ENCODE measurements around the gene CENPT. TPM values are rescaled to one million over a fixed set of nuclear protein-coding genes. Genes with fewer than 3 reads are reported as not detected.
A peak's percentile ranks its signal among the peaks of the same experiment; 100 is the strongest.
"Not testable (repeated sequence)": the region's sequence is repeated elsewhere in the genome, so short reads cannot be mapped to it uniquely, and the experiment has no call there.

Gene CENPT
- total RNA-seq, 1 experiment from 2014 or later, result 12.0 TPM

DNA sequence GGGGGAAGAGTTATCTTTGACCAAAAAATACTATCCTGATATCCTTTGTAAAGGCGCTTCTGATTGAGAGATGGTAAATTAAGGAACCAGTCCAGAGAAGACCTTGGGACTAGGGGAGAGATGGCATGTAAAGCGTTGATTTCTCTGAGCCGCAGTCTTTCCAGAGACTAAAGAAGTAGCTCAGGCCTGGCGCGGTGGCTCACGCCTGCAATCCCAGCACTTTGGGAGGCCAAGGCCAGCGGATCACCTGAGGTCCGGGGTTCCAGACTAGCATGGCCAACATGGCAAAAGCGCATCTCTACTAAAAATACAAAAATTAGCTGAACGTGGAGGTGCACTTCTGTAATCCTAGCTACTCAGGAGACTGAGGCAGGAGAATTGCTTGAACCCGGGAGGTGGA, 625 bp upstream of the CENPT start:
- DNase-seq (ENCODE audit: low spot score), result no peak

DNA sequence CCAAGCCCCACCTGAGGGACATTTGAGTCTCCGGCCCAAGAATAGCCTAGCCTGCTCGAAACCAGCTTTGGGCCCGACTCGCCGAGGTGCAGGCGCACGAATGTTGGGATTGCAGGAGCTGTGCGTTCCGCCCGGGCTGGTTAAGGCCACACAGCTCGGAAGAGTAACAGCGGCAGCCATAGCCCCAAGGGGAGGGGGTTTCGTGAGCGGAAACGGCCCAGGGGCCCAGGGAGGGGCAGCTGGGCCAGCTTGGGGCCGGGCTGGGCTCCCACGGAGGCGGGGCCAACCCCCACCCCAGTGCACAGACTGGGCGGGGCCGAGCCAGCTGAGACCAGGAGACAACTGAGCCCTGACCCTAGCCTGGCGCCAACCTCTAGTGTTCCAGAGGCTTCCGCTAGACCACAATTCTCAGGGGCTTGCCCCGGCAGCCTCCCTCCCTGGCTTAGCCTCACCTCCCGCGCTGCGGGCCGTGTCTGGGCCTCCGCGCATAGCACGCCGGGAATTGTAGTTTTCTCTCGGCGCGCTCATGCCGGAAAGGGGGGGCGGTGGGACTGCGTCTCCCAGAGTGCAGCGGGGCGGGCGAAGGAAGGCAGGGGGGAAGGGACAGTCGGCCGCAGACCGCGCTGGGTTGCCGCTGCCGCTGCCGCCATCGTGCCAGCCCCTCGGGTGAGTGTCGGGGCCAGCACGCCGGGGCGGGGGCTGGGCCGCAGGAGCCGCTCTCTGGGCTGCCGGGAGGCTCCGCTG, 1.0 kb downstream of the CENPT start, which contains the start of gene NUTF2:
Gene NUTF2, plus strand, starts transcription at position 614 of the 744 bp plus-strand sequence. CDS start 18,198 bp downstream, outside the sequence.
- peak; percentile 92 for DNase-seq (ENCODE audit: low spot score)

DNA sequence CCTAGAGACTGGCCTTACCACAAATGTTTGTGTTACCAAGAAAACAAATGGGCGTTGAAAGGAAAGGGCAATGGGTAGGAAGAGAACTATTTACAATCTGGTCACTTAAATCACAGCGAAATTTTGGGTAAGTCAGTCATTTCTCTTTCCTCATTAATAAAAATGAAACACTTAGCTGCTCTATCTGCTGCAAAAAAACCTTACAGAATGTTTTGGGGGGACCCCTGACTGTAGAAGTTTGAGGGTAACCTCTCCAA, 1.5 kb downstream of the CENPT start:
- no peak for DNase-seq (ENCODE audit: low spot score)

DNA sequence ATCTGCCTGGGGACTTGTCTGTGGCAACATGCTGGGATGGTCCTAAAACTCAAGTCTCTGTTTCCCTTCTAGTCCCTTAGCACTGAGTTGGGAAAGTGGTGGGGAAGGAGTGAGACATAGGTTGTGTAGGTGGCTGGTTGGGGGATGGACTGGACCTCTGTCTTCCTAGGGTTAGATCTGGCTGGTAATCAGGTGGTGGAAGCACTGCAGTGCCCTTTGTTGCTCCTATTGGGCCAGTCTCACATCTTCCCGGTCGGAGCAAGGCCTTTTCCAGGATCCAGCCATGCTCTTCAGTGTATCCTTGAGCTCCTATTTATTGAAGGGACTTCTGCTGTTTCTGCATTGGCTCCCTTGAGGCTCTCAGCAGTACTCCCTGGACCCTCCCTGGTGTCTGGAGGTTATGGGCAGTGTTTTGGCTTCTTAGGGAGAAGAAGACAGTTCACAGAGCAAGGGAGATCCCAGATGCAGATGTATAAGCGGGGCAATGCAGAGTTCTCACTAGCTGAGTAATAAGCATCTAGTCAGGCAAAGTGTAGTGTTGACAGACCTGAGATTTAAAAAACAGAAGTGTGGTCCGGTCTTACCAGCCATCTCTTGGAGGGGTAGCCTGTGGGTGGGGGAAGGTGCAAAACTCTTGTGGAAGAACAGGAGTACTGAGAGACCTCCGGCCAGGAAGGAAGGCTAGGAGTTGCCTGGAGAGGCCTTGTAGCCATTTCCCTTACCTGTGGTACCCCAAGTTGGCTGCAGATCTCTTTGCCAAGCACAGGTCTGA, 2.0 kb downstream of the CENPT start:
- no peak for DNase-seq (ENCODE audit: low spot score)

DNA sequence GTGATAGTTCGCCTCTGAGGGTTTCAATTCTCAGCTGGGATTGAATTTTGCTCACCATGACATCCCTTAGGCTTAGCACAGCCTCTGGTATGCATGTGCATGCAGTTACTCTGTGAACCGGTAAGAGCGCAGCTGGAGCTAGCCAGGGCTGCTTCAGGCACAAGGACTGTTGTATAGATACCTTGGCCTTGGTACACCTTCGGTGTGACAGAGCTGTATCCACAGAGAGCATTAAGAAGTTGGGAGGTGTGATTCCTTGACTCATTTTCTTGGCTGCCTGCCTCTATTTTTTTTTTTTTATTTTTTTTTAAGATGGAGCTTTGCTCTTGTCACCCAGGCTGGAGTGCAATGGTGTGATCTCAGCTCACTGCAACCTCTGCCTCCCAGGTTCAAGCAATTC, 3.0 kb downstream of the CENPT start:
- DNase-seq (ENCODE audit: low spot score), result no peak

DNA sequence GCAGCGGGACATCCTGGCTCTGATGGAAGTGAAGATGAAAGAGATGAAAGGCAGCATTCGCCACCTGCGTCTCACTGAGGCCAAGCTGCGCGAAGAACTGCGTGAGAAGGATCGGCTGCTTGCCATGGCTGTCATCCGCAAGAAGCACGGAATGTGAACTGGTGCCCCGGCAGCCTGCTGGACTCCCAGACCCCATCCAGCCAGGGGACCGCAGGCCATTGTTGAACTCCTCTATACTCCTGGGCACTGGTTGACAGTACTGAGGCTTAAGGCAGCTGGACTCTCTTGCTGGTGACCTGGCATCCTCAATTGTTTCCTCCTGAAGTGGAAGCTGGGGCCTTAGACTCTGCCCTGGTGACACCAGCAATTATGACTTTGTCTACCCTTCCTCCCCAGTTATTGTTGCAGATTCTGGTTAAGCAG, 4.1 kb downstream of the CENPT start:
- DNase-seq (ENCODE audit: low spot score), result no peak

DNA sequence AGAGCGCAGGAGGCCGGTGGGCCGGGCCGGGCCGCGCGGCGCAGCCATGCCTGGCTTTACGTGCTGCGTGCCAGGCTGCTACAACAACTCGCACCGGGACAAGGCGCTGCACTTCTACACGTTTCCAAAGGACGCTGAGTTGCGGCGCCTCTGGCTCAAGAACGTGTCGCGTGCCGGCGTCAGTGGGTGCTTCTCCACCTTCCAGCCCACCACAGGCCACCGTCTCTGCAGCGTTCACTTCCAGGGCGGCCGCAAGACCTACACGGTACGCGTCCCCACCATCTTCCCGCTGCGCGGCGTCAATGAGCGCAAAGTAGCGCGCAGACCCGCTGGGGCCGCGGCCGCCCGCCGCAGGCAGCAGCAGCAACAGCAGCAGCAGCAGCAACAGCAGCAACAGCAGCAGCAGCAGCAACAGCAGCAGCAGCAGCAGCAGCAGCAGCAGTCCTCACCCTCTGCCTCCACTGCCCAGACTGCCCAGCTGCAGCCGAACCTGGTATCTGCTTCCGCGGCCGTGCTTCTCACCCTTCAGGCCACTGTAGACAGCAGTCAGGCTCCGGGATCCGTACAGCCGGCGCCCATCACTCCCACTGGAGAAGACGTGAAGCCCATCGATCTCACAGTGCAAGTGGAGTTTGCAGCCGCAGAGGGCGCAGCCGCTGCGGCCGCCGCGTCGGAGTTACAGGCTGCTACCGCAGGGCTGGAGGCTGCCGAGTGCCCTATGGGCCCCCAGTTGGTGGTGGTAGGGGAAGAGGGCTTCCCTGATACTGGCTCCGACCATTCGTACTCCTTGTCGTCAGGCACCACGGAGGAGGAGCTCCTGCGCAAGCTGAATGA, 4.8 kb downstream of the CENPT start:
- DNase-seq (ENCODE audit: low spot score), result no peak

DNA sequence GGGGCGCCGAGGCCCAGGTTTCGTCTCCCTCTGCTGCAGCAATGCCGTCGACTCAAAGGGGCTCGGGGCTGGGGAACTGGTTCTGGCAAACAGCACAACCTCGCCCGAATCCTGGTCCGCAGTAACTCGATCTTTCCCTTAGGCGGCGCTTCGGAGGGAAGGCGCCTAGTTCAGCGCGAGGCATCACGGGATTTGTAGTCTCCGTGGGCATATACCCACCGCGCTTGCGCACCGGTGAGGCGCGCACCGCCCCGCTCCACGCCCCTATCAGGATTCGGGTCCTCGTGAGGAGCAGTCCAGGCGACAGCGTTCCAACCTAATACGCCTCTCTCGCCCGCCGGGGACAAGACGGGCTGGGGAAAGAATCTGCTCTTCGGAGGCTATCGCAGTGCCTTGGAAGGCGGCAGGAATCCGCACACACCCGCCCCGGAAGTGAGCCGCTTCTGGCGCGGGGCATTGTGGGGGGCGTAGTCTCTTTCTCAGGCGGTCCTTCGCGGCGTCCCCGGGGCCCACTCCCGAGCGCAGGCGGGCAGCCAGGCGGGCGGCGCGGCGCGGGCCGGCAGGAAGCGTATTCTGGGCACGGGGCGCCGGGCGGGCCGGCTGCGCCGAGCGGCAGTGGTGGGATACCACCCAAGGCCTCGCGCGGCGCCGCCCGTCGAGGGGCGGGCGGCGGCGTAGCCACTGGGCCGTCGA, 5.5 kb downstream of the CENPT start, which contains the start of gene THAP11:
Gene THAP11, plus strand, starts transcription at position 505 of the 693 bp plus-strand sequence. CDS start 235 bp downstream, outside the sequence.
- DNase-seq (ENCODE audit: low spot score), result peak; percentile 93

DNA sequence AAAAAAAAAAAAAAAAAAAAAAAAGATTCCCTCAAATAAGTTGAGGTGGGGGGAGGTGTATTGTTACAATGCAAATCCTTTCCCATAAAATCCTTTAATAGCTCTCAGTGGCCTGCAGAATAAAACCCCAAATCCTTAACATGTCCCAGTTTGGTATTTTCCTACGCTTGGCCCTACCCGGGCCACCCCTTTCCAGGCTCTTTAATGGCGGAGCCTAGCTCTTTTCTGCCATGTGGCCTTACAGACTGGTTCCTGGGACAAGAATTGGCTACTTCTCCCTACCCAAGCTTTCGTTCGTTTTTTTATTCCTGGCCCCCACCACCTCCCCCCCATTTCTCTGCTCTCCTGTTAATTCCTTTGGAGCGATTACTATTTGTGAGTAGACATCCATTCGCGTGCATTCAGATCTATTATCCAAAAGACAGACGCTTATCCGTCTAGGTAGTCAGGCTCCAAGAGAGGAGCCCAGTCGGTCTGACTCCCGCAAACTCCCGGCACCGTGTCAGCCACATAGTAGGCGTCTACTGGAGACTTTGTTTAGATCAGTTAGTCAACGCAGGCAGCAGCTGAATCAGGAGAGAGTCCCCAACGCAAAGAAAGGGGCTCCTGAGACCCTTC, 6.2 kb downstream of the CENPT start:
- no peak for DNase-seq (ENCODE audit: low spot score)

DNA sequence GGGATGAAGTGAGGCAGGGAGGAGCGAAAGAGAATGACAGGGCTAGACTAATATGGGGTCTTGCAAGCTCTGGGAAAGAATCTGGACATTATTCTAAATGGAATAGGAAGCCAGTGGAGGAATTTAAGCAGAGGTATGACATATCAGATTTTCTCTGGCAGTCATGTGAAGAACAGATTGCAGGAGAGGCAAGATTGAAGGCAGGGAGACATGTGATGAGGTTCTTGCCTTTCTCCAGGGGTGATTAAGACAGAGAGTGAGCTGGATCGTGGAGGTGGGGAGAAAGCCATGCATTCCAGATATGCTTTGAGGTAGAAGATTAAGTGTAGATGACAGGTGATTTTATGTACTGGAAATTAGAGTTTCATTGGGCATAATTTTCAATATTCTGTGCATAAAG, 9.7 kb downstream of the CENPT start:
- no peak for DNase-seq (ENCODE audit: low spot score)

DNA sequence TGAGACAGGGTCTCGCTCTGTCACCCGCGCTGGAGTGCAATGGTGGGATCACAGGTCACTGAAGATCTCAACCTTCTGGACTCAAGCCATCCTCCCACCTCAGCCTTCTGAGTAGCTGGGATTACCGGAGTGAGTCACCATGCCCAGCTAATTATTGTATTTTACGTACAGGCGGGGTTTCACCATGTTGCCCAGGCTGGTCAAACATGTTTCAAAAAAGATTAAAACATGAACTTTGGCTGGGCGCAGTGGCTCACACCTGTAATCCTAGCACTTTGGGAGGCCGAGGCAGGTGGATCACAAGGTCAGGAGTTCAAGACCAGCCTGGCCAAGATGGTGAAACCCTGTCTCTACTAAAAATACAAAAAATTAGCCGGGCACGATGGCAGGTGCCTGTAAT, 10.3 kb downstream of the CENPT start:
- not testable (repeated sequence) for DNase-seq (ENCODE audit: low spot score)

DNA sequence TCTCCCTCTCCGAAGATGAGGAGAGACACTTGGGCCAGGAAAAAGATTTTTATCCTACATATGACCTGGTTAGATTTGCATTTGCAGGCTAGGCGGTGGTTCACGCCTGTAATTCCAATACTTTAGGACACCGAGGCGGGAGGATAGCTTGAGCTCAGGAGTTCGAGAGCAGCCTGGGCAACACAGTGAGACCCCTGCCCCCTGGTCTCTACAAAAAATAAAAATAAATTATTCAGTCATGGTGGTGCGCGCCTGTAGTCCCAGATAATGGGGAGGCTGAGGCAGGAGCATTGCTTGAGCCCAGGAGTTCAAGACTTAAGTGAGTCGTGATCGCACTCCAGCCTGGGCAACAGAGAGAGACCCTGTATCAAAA, 13.3 kb downstream of the CENPT start:
- no peak for DNase-seq (ENCODE audit: low spot score)

DNA sequence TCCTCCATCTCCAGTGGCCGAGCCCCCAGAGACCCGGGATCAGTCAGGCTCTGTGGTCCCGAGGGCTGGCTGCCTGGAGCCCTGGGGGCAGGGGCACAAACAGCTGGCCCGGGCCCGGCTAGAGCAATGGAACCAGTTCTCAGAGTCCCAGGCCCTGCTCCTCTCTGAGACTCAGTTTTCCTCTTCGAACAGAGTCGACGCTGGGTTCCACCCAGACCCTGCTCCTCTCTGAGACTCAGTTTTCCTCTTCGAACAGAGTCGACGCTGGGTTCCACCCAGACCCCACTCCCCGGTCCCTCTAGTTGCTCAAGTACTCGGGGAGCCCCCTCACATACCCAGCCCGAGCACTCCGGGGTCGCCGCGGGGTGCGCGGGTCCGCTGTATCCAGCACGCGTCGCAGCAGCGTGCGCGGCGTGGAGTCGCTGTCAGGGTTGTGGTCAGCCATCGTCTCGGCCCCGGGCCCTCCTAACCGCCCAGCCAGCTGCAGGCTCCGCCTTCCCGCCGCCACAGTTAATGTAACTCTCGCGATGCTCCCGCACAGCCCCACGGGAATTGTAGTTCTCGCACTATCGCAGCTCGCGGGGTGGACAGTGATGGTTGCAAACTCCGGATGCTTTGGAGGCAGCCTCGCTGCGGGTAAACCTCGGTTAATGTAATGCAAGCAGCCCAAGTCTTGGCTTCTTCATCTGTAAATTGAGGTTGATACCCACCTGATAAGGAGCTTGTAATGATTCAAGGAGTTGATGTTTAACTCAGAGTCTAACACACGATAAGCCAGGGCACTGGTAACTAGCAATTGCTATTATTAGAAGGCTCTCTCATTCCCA, 13.9 kb downstream of the CENPT start:
- peak; percentile 79 for DNase-seq (ENCODE audit: low spot score)

DNA sequence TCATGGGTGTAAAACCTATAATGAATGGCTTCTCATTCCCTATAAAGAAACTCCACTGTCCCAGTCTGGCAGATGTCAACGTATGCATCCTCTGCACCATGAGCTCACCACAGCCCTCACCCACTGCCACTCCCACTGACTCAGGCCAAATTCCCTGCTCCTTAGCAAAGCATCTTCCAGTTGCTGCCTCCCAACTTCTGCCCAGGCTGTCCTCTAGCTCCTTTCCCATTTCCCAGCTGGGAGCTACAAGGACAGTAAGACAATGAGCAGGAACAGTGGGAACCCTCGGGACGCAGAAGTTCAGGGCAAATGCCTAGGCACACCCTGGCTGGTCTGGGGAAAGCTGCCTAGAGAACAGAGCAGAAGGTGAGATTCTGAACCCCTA, 14.5 kb downstream of the CENPT start:
- no peak for DNase-seq (ENCODE audit: low spot score)

DNA sequence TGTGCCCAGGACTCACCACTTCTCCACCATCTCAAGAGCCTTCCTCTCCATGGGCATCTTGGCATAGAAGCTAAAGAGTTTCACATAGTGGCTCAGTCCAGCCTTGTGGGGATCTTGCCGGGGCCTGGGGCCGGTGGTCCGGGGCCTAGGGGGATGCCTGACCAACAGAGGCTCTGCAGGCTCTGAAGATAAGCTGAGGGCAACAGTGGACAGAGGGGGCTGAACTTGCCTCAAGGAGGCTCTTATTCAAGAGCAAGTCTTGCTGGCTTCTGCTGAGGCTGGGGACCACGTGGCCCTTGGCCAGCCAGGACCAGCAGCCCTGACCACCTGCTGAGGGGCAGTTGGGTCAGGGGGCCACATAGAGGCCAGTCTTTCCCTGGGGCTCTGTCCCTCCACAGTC, 18.8 kb downstream of the CENPT start:
- no peak for DNase-seq (ENCODE audit: low spot score)

DNA sequence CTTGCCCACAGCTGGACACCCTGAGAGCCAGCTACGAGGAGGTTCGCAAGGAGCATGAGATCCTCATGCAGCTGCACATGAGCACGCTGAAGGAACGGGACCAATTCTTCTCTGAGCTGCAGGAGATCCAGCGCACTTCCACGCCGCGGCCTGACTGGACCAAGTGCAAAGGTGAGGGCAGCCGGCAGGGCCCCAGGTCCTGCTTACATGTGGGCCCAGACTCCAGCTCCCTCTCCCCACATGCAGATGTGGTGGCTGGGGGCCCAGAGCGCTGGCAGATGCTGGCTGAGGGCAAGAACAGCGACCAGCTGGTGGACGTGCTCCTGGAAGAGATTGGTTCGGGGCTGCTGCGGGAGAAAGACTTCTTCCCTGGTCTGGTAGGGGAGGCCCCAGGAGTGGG, 21.6 kb downstream of the CENPT start:
- no peak for DNase-seq (ENCODE audit: low spot score)

DNA sequence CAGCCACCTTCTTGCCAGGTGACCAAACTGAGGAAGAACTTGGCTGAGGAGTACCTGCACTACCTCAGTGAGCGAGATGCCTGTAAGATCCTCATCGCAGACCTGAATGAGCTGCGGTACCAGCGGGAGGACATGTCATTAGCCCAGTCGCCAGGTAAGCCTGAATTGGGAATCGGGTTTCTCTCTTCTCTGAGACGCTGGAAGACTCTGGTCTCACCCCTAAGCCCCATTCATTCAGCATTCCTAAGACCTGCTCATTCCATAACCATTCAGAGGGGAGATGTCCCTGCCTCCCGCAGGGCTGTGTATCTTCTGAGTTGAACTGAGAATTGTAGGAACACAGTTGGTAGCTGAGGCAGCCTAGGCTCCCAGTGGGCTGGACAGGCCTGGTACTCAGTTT, 22.4 kb downstream of the CENPT start:
- no peak for DNase-seq (ENCODE audit: low spot score)

DNA sequence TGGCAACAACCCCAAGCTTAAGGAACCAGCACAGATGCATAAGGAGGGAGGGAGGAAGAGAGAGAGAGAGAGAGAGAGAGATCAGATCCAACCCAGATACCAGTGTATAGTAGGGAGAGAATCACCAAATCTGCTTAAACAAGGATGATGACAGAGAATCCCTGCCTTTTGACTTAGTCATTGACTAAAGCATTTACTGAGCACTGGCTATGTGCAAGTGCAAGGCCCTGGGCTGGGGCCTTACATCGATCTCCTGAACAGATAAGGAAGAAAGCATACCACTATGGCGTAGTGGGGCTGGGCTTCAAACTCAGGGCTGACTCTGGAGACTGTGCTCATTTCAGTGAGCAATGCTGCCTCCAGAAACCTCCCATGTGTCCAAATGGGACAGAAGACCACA, 25.0 kb downstream of the CENPT start:
- no peak for DNase-seq (ENCODE audit: low spot score)

DNA sequence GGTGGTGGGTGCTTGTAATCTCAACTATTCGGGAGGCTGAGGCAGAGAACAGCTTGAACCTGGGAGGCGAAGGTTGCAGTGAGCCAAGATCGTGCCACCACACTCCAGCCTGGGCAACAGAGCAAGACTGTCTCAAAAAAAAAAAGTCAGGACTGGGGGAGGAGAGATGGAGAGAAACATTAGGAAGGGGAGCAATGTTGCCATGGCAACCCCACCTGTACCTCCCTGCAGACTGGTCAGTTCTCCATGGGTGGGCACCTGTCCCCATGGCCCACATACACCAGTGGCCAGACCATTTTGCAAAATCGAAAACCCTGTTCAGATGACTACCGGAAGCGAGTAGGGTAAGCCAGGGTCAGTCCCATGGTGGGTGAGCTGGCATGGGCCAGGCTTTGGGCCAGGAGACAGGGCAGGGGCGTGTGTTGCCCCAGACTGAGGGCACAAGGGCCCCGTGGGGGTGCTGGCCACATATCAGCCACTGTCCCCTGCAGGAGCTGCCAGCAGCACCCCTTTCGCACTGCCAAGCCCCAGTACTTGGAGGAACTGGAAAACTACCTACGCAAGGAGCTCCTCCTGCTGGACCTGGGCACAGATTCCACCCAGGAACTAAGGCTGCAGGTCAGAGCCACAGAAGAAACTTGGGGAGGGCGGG, 26.8 kb downstream of the CENPT start:
- DNase-seq (ENCODE audit: low spot score), result no peak

DNA sequence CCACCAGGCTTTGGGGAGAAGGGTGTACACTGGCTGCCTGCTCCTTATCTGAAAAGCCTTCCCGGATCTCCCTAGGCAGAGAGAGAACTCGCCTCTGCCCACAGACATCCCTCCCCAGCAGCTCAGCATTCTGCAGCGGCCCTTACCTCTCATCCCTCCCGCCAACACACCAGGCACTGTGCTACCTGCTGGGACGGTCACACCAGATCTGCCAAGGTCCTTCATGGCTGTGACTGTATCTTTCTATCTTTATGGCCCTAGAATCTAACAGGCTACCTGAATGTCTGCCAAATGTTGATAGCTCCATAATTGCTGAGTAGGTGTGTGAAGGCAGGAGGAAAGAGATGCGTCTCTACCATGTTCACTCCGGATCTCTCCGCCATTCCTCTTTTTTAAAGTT, 32.9 kb downstream of the CENPT start:
- DNase-seq (ENCODE audit: low spot score), result no peak

Data from H4 (cell line).